A673 (cell line): ENCODE results near the gene ATP13A4. TPM values are rescaled to one million over a fixed set of nuclear protein-coding genes. Genes with fewer than 3 reads are reported as not detected.

Experiments used
- BruUV-seq: library from RNA; stranded (reverse); fragments of 400-500 nt; replicated peaks from 2 replicates; lab custom pipeline; 2021; lab: Mats Ljungman, UMichigan
- CTCF ChIA-PET: fragments of 300-600 bp; sonication (Branson Sonifier 250); formaldehyde crosslinking; loops from one replicate; lab custom pipeline; 2022; ENCODE audit warnings: antibody characterized with exemption; lab: Charles Lee
- POLR2A ChIA-PET: fragments of 300-600 bp; sonication (Branson Sonifier 250); formaldehyde crosslinking; loops from one replicate; lab custom pipeline; 2022; ENCODE audit warnings: antibody characterized with exemption; ENCODE audit not compliant: low non-redundant PET; lab: Charles Lee
- DNase-seq: peaks from one replicate; pipeline ENCODE4 v3.0.0-alpha.2; 2015; ENCODE audit warnings: low spot score
- H3K27ac ChIP-seq: fragments of 200-600 bp; sonication (generic); 2 replicates; pipeline ENCODE4 v1.5.1; 2016; ENCODE audit warnings: mixed run types, low read depth, mild to moderate bottlenecking, mixed read lengths, antibody characterized with exemption, low read length; ENCODE audit not compliant: poor library complexity, severe bottlenecking
- H3K27me3 ChIP-seq: fragments of 200-600 bp; sonication (generic); replicated peaks from 2 replicates; pipeline ENCODE4 v1.6.1; 2017; ENCODE audit warnings: mixed run types, low read depth, mild to moderate bottlenecking, mixed read lengths, antibody characterized with exemption, low read length; ENCODE audit not compliant: insufficient read depth, poor library complexity
- H3K36me3 ChIP-seq: fragments of 200-600 bp; sonication (generic); 2 replicates; pipeline ENCODE4 v1.6.1; 2016; ENCODE audit warnings: mixed run types, mild to moderate bottlenecking, mixed read lengths, antibody characterized with exemption, low read length; ENCODE audit not compliant: insufficient read depth, poor library complexity, severe bottlenecking
- H3K4me1 ChIP-seq: fragments of 200-600 bp; sonication (generic); 2 replicates; pipeline ENCODE4 v1.6.1; 2017; ENCODE audit warnings: mixed run types, mild to moderate bottlenecking, mixed read lengths, antibody characterized with exemption, low read length; ENCODE audit not compliant: insufficient read depth, poor library complexity, severe bottlenecking
- H3K4me3 ChIP-seq: fragments of 200-600 bp; sonication (generic); 2 replicates; pipeline ENCODE4 v1.5.1; 2016; ENCODE audit warnings: low read depth, mixed run types, mild to moderate bottlenecking, mixed read lengths, low read length; ENCODE audit not compliant: poor library complexity, severe bottlenecking
- H3K9me3 ChIP-seq: fragments of 200-600 bp; sonication (generic); 2 replicates; pipeline ENCODE4 v1.6.1; 2016; ENCODE audit warnings: mixed run types, low read depth, mild to moderate bottlenecking, mixed read lengths, antibody characterized with exemption, low read length; ENCODE audit not compliant: poor library complexity, severe bottlenecking
- EZH2 ChIP-seq: fragments of 200-600 bp; sonication (generic); IDR thresholded peaks from 2 replicates; pipeline ENCODE4 v1.6.1; 2017; ENCODE audit warnings: borderline replicate concordance, low read depth, mild to moderate bottlenecking, mixed read lengths, antibody characterized with exemption, low read length; ENCODE audit not compliant: poor library complexity, severe bottlenecking
- intact Hi-C: fragments of 100-400 bp; cut with micrococcal nuclease; formaldehyde crosslinking; loops from one replicate; pipeline ENCODE4 v1.10.0; 2022; ENCODE audit not compliant: unreplicated experiment
- total RNA-seq: library from RNA; stranded (reverse); gene quantifications from 2 replicates; pipeline ENCODE4 v1.2.3, GENCODE V29; 2021
- TF ChIP-seq, protein P1 (sequence below): fragments of 300-800, 200-600 bp; sonication (generic); conservative IDR thresholded peaks from 2 replicates; pipeline ENCODE4 v1.5.1; 2017; ENCODE audit warnings: low read depth, mild to moderate bottlenecking, antibody characterized with exemption, low read length, moderate library complexity, mixed read lengths

The ATP13A4 gene
- total RNA-seq, 1 experiment from 2014 or later: not detected

DNA sequence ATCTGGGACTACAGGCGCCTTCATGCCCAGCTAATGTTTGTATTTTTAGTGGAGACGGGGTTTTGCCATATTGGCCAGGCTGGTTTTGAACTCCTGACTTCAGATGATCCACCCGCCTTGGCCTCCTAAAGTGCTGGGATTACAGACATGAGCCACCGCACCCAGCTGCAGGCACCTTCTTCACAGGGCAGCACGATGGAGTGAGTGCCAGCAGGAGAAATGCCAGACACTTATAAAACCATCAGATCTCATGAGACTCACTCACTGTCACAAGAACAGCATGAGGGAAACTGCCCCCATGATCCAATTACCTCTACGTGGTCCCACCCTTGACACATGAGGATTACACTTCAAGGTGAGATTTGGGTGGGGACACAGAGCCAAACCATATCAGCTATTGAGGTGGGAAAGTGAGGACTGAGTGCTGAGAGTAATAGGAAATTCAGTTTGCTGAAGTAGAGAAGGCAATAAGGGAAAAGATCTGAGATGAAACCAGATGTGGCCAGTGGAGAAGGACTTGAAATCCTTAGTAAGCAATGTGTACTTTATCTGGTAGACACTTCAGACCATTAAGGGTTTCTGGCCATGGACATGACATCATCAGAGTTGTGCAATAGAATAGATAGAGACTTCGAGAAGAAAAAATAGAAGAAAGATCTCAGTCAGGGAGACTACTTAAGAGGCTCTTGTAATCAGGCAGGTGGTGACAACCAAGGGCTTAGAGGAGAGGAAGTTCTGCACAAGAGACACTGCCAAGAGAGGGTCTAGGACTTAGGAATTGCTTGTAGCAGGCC is 158.0 kb downstream of the ATP13A4 start:
- Histone ChIP-seq H3K36me3 (no peaks in the 10 kb centered on the region), H3K4me1 (no peaks in the 10 kb centered on the region), H3K9me3 (no peaks in the 10 kb centered on the region), H3K27me3 (no peaks in the 10 kb centered on the region), H3K27ac (no peak overlapping the region), H3K4me3 (no peak overlapping the region)
- BruUV-seq: no TSS peak
- DNase-seq: no peak
- CTCF ChIA-PET: no interaction called here
- POLR2A ChIA-PET: no interaction called here
- intact Hi-C loops: no loop called here
- TF ChIP-seq EZH2: no peak
- TF ChIP-seq, protein P1, sequence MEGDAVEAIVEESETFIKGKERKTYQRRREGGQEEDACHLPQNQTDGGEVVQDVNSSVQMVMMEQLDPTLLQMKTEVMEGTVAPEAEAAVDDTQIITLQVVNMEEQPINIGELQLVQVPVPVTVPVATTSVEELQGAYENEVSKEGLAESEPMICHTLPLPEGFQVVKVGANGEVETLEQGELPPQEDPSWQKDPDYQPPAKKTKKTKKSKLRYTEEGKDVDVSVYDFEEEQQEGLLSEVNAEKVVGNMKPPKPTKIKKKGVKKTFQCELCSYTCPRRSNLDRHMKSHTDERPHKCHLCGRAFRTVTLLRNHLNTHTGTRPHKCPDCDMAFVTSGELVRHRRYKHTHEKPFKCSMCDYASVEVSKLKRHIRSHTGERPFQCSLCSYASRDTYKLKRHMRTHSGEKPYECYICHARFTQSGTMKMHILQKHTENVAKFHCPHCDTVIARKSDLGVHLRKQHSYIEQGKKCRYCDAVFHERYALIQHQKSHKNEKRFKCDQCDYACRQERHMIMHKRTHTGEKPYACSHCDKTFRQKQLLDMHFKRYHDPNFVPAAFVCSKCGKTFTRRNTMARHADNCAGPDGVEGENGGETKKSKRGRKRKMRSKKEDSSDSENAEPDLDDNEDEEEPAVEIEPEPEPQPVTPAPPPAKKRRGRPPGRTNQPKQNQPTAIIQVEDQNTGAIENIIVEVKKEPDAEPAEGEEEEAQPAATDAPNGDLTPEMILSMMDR: no peak

DNA sequence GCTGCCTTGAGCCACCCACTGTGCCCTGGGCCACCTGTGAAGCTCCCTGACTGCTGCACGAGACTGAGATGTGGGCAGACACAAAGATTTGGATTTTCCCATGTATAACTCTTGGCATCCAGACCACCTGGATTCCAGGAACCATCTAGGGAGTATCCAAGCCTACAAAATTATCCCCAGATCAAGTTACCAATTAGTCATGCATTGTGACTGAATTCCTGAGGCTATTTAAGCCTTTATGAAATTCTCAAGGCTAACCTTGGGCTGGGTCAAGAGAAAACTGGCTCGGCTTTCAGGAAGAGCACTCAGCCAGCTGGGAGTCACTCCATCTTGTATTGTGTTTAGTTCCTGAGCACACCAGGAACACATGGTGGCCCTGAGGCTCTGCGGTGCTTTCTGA is 162.8 kb downstream of the ATP13A4 start:
- no peak overlapping the region for H3K4me3 ChIP-seq
- no peaks in the 10 kb centered on the region for H3K4me1 ChIP-seq
- H3K36me3 ChIP-seq: no peaks in the 10 kb centered on the region
- peak; percentile 16 for DNase-seq
- ChIA-PET CTCF (no interaction called here), POLR2A (no interaction called here)
- no peaks in the 10 kb centered on the region for H3K27me3 ChIP-seq
- H3K27ac ChIP-seq: no peak overlapping the region
- intact Hi-C loops: no loop called here
- TF ChIP-seq, protein P1: no peak
- no peak for TF ChIP-seq EZH2
- BruUV-seq: no TSS peak
- no peaks in the 10 kb centered on the region for H3K9me3 ChIP-seq

DNA sequence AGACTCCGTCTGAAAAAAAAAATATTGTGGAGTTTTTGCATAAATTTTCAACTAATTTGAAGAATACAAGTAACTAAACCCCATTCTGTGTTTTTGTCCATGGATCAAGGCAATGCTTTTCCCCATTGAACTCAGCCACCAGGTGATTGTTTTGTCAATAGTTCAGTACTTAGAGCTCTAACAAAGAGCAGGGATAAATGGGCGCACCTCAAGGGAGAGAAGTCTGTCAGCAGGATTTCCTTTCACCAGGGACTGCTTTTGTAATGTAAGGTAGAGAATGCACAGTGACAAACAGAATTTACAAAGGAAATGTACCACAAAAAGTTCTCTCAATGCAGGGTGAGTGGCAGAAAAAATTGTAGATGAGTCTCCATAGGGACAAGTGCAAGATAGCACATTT is 165.4 kb downstream of the ATP13A4 start:
- POLR2A ChIA-PET: no interaction called here
- intact Hi-C loops: no loop called here
- Histone ChIP-seq H3K4me1 (no peaks in the 10 kb centered on the region), H3K9me3 (no peaks in the 10 kb centered on the region), H3K4me3 (no peak overlapping the region), H3K27me3 (no peaks in the 10 kb centered on the region), H3K36me3 (no peaks in the 10 kb centered on the region), H3K27ac (no peak overlapping the region)
- DNase-seq: no peak
- CTCF ChIA-PET: no interaction called here
- no TSS peak for BruUV-seq
- no peak for TF ChIP-seq EZH2
- TF ChIP-seq, protein P1: no peak
